Smooth muscle cell (in vitro differentiated cells): ENCODE results near the gene IPMK. TPM values are rescaled to one million over a fixed set of nuclear protein-coding genes. Genes with fewer than 3 reads are reported as not detected.

Experiments
- DNase-seq: peaks from one replicate; lab custom pipeline; 2025; ENCODE audit not compliant: unreplicated experiment; lab: John Stamatoyannopoulos, UW
- H2AFZ ChIP-seq: fragments of 200-600 bp; sonication (generic); 2 replicates; pipeline ENCODE4 v1.6.0; 2016; ENCODE audit warnings: antibody characterized with exemption, low read depth, mild to moderate bottlenecking
- H3F3A ChIP-seq: fragments of 200-600 bp; sonication (generic); 2 replicates; pipeline ENCODE4 v1.6.0; 2017; ENCODE audit warnings: antibody characterized with exemption, low read depth
- H3K27ac ChIP-seq: fragments of 200-600 bp; sonication (generic); 2 replicates; pipeline ENCODE4 v1.5.1; 2016; ENCODE audit warnings: low read depth, mild to moderate bottlenecking
- H3K27me3 ChIP-seq: fragments of 200-600 bp; sonication (generic); 2 replicates; pipeline ENCODE4 v1.6.1; 2016; ENCODE audit warnings: low read depth, mild to moderate bottlenecking
- H3K36me3 ChIP-seq: fragments of 200-600 bp; sonication (generic); 2 replicates; pipeline ENCODE4 v1.5.1; 2016; ENCODE audit warnings: low read depth
- H3K4me1 ChIP-seq: fragments of 200-600 bp; sonication (generic); 2 replicates; pipeline ENCODE4 v1.5.1; 2016; ENCODE audit warnings: low read depth
- H3K4me2 ChIP-seq: fragments of 200-600 bp; sonication (generic); 2 replicates; pipeline ENCODE4 v1.6.0; 2016; ENCODE audit warnings: mild to moderate bottlenecking
- H3K4me3 ChIP-seq: fragments of 200-600 bp; sonication (generic); 2 replicates; pipeline ENCODE4 v1.5.1; 2016; ENCODE audit warnings: mild to moderate bottlenecking
- H3K79me2 ChIP-seq: fragments of 200-600 bp; sonication (generic); 2 replicates; pipeline ENCODE4 v1.6.0; 2016; ENCODE audit warnings: low read depth, mild to moderate bottlenecking
- H3K9ac ChIP-seq: fragments of 200-600 bp; sonication (generic); 2 replicates; pipeline ENCODE4 v1.6.0; 2016; ENCODE audit warnings: low read depth
- H3K9me3 ChIP-seq: fragments of 200-600 bp; sonication (generic); replicated peaks from 2 replicates; pipeline ENCODE4 v1.5.1; 2016; ENCODE audit warnings: low read depth
- H4K20me1 ChIP-seq: fragments of 200-600 bp; sonication (generic); 2 replicates; pipeline ENCODE4 v1.6.0; 2016; ENCODE audit warnings: low read depth
- WGBS: methylation state at CpG from one replicate; pipeline ENCODE4 v1.1.7; 2016; ENCODE audit warnings: low lambda C conversion rate; 5-methylcytosine and 5-hydroxymethylcytosine counted together
- polyA plus RNA-seq: library from polyadenylated mRNA; unstranded; fragments of >200 nt; fragmentation: Nextera tagmentation; extraction: Ambion mirVana; gene quantifications from 2 replicates; pipeline ENCODE4 v1.2.1, GENCODE V29; 2016
- total RNA-seq: library from RNA; depleted of rRNA; stranded (reverse); fragments of >200 nt; gene quantifications from 2 replicates; pipeline ENCODE4 v1.2.3, GENCODE V29; 2014
- TF ChIP-seq, protein P1 (sequence below): fragments of 200-600 bp; sonication (generic); IDR thresholded peaks from 2 replicates; pipeline ENCODE4 v1.5.1; 2017; ENCODE audit warnings: borderline replicate concordance, mild to moderate bottlenecking, antibody characterized with exemption; ENCODE audit not compliant: insufficient read depth, poor library complexity, severe bottlenecking

Gene IPMK
- total and polyA plus RNA-seq, 2 experiments from 2014 or later, result 1.9 to 9.2 TPM

DNA sequence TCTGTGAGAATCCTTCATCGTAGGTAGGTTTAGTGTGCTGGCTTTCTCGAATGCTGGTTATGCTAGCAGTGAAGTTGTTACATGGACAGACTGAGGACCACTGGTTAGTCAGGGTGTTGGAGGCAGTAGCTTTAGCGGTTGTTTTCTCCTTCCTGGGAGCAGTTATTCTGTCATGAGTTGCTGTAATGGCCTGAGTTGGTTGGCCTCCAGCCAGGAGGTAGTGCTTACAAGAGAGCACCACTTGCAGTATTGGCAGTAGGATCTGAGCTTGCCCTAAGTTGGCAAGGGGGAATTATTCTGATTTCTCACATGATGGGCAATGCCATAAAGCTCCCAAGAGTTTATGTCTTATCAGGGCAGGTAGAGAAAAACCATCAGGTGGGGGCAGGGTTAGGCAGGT is 58.0 kb downstream of the IPMK start:
- Histone ChIP-seq H3K27me3 (no peaks in the 10 kb centered on the region), H3K79me2 (no peaks in the 10 kb centered on the region), H4K20me1 (peaks cover 4% of the 10 kb centered on the region), H3F3A (no peaks in the 10 kb centered on the region), H3K9me3 (no peaks in the 10 kb centered on the region), H3K9ac (no peak overlapping the region), H3K36me3 (no peaks in the 10 kb centered on the region), H3K4me1 (no peaks in the 10 kb centered on the region), H3K4me2 (no peak overlapping the region), H3K4me3 (no peak overlapping the region), H3K27ac (no peak overlapping the region), H2AFZ (no peak overlapping the region)
- WGBS, result 93% methylated on average over 3 of the region's 3 CpGs
- no peak for DNase-seq
- TF ChIP-seq, protein P1, sequence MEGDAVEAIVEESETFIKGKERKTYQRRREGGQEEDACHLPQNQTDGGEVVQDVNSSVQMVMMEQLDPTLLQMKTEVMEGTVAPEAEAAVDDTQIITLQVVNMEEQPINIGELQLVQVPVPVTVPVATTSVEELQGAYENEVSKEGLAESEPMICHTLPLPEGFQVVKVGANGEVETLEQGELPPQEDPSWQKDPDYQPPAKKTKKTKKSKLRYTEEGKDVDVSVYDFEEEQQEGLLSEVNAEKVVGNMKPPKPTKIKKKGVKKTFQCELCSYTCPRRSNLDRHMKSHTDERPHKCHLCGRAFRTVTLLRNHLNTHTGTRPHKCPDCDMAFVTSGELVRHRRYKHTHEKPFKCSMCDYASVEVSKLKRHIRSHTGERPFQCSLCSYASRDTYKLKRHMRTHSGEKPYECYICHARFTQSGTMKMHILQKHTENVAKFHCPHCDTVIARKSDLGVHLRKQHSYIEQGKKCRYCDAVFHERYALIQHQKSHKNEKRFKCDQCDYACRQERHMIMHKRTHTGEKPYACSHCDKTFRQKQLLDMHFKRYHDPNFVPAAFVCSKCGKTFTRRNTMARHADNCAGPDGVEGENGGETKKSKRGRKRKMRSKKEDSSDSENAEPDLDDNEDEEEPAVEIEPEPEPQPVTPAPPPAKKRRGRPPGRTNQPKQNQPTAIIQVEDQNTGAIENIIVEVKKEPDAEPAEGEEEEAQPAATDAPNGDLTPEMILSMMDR, result no peak

GRCh38 chr10:58206251-58206650 is 61.4 kb downstream of the IPMK start:
- H4K20me1 ChIP-seq, result peaks cover 4% of the 10 kb centered on the region
- H2AFZ ChIP-seq, result no peak overlapping the region
- no peak overlapping the region for H3K27ac ChIP-seq
- H3K9me3 ChIP-seq, result no peaks in the 10 kb centered on the region
- no peak overlapping the region for H3K4me3 ChIP-seq
- no peaks in the 10 kb centered on the region for H3F3A ChIP-seq
- no peaks in the 10 kb centered on the region for H3K27me3 ChIP-seq
- WGBS, result 100% methylated on average over 1 of the region's 1 CpG
- TF ChIP-seq, protein P1, result no peak
- H3K4me1 ChIP-seq, result no peaks in the 10 kb centered on the region
- no peak overlapping the region for H3K9ac ChIP-seq
- DNase-seq, result no peak
- H3K4me2 ChIP-seq, result no peak overlapping the region
- H3K79me2 ChIP-seq, result no peaks in the 10 kb centered on the region
- no peaks in the 10 kb centered on the region for H3K36me3 ChIP-seq

DNA sequence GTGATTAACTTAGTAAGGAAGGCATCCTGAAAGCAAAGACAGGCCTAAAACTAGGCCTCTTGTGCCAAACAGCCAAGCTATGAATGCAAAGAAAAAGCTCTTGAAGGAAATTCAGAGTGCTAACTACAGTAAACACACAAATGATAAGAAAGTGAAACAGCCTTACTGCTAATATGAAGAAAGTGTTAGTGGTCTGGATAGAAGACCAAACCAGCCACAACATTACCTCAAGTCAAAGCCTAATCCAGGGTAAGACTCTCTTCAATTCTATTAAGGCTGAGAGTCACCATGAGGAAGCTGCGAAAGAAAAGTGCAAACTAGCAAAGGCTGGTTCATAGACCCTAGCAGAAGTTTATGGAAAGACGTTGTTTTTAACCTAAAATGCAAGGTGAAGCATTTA is 66.0 kb downstream of the IPMK start:
- TF ChIP-seq, protein P1, result no peak

DNA sequence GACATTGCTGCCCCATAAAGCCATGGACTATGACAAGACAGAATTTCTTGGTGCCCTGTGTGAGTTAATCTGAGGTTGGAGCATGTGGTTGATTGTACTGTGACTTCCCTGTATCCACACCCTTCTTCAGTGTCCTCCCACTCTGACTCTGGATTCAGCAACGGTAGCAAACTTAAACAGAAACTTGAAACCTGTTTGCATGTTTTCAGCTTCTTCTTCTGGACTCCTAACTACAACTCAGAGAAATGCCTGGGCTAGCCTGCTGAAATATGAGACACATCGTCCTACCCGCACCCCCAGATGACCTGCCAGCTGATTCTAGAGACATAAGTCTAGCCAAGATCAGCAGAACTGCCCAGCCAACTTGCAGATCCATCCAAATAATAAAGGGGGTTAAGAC is 78.4 kb downstream of the IPMK start:
- Histone ChIP-seq H3K4me1 (no peaks in the 10 kb centered on the region), H2AFZ (no peak overlapping the region), H3K36me3 (no peaks in the 10 kb centered on the region), H3K79me2 (no peaks in the 10 kb centered on the region), H3K27ac (no peak overlapping the region), H3K9ac (no peak overlapping the region), H3K27me3 (no peaks in the 10 kb centered on the region), H3K4me2 (no peak overlapping the region), H3F3A (no peaks in the 10 kb centered on the region), H3K9me3 (no peaks in the 10 kb centered on the region), H3K4me3 (no peak overlapping the region), H4K20me1 (no peaks in the 10 kb centered on the region)
- TF ChIP-seq, protein P1, result no peak
- DNase-seq, result no peak
- WGBS, result 62% methylated on average over 3 of the region's 3 CpGs

More for the DNA sequence above, 66.0 kb downstream of the IPMK start:
- no peak for DNase-seq
- Histone ChIP-seq H4K20me1 (peaks cover 4% of the 10 kb centered on the region), H3K4me2 (no peak overlapping the region), H3K4me1 (no peaks in the 10 kb centered on the region), H3K79me2 (no peaks in the 10 kb centered on the region), H3K9me3 (no peaks in the 10 kb centered on the region), H2AFZ (no peak overlapping the region), H3F3A (no peaks in the 10 kb centered on the region), H3K36me3 (no peaks in the 10 kb centered on the region), H3K9ac (no peak overlapping the region), H3K4me3 (no peak overlapping the region), H3K27ac (no peak overlapping the region), H3K27me3 (no peaks in the 10 kb centered on the region)
- 92% methylated on average over 2 of the region's 2 CpGs for WGBS
